Endothelial cell of umbilical vein (primary cell): ENCODE results near the gene ADARB1. TPM values are rescaled to one million over a fixed set of nuclear protein-coding genes. Genes with fewer than 3 reads are reported as not detected.

Experiments
- BruUV-seq: library from RNA; stranded (reverse); fragments of 400-500 nt; replicated peaks from 2 replicates; lab custom pipeline; 2021; lab: Mats Ljungman, UMichigan
- CTCF ChIA-PET: fragments of 300-600, 350-600 bp; sonication (Branson Sonifier 250); formaldehyde crosslinking; loops from one replicate; lab custom pipeline; 2021; ENCODE audit warnings: antibody characterized with exemption, inconsistent platforms; lab: Charles Lee
- POLR2A ChIA-PET: fragments of 300-600, 350-600 bp; sonication (Branson Sonifier 250); formaldehyde crosslinking; loops from one replicate; lab custom pipeline; 2021; ENCODE audit warnings: antibody characterized with exemption, inconsistent platforms; lab: Charles Lee
- DNase-seq: peaks from one replicate; pipeline ENCODE4 v3.0.0-alpha.2; 2011; ENCODE audit warnings: low read depth, low spot score
- FAIRE-seq: peaks from 2 replicates; lab custom pipeline; 2011; peaks lifted over from hg19 to GRCh38; lab: Jason Lieb, UNC
- H2AFZ ChIP-seq: 2 replicates; pipeline ENCODE4 v1.6.0; 2012; ENCODE audit warnings: low read depth, low read length, control low read depth, inconsistent platforms
- H3K27ac ChIP-seq: 2 replicates; pipeline ENCODE4 v1.5.1; 2011; ENCODE audit warnings: low read depth, mild to moderate bottlenecking, control low read depth, low read length, moderate library complexity; ENCODE audit not compliant: insufficient read depth
- H3K27me3 ChIP-seq, 2 experiments: 2 replicates each; pipeline versions ENCODE4 v1.6.0 to v1.6.1; 2011; ENCODE audit warnings: low read length in 2 of 2, mixed read lengths in 1 of 2; ENCODE audit not compliant: control insufficient read depth in 2 of 2, insufficient read depth in 2 of 2
- H3K36me3 ChIP-seq, 2 experiments: 2 replicates in 1 of 2; 3 replicates in 1 of 2; pipeline ENCODE4 v1.5.1; 2011; ENCODE audit warnings: low read length in 2 of 2, mild to moderate bottlenecking in 1 of 2, moderate library complexity in 1 of 2; ENCODE audit not compliant: control insufficient read depth in 2 of 2, insufficient read depth in 2 of 2; ENCODE audit errors: extremely low read depth in 1 of 2
- H3K4me1 ChIP-seq: 3 replicates; pipeline ENCODE4 v1.5.1; 2011; ENCODE audit warnings: mild to moderate bottlenecking, low read length; ENCODE audit not compliant: control insufficient read depth, insufficient read depth; ENCODE audit errors: extremely low read depth
- H3K4me2 ChIP-seq: 2 replicates; pipeline ENCODE4 v1.6.1; 2011; ENCODE audit warnings: low read length, control low read depth, mixed read lengths; ENCODE audit not compliant: insufficient read depth
- H3K4me3 ChIP-seq, 3 experiments: fragments of 200-600 bp in 1 of 3; sonication (generic), shearing (Covaris generic) in 1 of 3; replicated peaks in 1 of 3; 2 replicates each; pipeline ENCODE4 v1.5.1; 2011 to 2016; ENCODE audit warnings: control low read depth in 3 of 3, low read length in 3 of 3, mild to moderate bottlenecking in 2 of 3, inconsistent platforms in 1 of 3, low read depth in 1 of 3, moderate library complexity in 1 of 3; ENCODE audit not compliant: insufficient read depth in 1 of 3
- H3K79me2 ChIP-seq: 2 replicates; pipeline ENCODE4 v1.6.0; 2012; ENCODE audit warnings: low read length, inconsistent platforms; ENCODE audit not compliant: control insufficient read depth, insufficient read depth
- H3K9ac ChIP-seq: replicated peaks from 2 replicates; pipeline ENCODE3; 2011; ENCODE audit warnings: low read length, control low read depth; ENCODE audit not compliant: insufficient read depth; ENCODE audit errors: extremely low read depth
- H3K9me1 ChIP-seq: replicated peaks from 3 replicates; pipeline ENCODE4 v1.6.0; 2011; ENCODE audit warnings: mild to moderate bottlenecking, low read length; ENCODE audit not compliant: control insufficient read depth, insufficient read depth; ENCODE audit errors: extremely low read depth
- H3K9me3 ChIP-seq: replicated peaks from 2 replicates; pipeline ENCODE4 v1.5.1; 2012; ENCODE audit warnings: low read length, inconsistent platforms; ENCODE audit not compliant: control insufficient read depth, insufficient read depth
- H4K20me1 ChIP-seq: replicated peaks from 2 replicates; pipeline ENCODE3; 2011; ENCODE audit warnings: mild to moderate bottlenecking, low read length; ENCODE audit not compliant: control insufficient read depth, insufficient read depth; ENCODE audit errors: extremely low read depth
- EZH2 ChIP-seq: IDR thresholded peaks from 2 replicates; pipeline ENCODE4 v1.6.1; 2012; ENCODE audit warnings: borderline replicate concordance, low read depth, mild to moderate bottlenecking, moderate library complexity, low read length, inconsistent platforms; ENCODE audit not compliant: severe bottlenecking
- FOS ChIP-seq: IDR thresholded peaks from 2 replicates; pipeline ENCODE4 v1.6.1; 2011; ENCODE audit warnings: mild to moderate bottlenecking, low read length, moderate library complexity, borderline replicate concordance; ENCODE audit not compliant: insufficient read depth
- GATA2 ChIP-seq: IDR thresholded peaks from 2 replicates; pipeline ENCODE4 v1.7.0; 2011; ENCODE audit warnings: low read depth, mild to moderate bottlenecking, moderate library complexity, mixed read lengths, low read length; ENCODE audit not compliant: insufficient read length, insufficient read depth
- JUN ChIP-seq: IDR thresholded peaks from 2 replicates; pipeline ENCODE4 v1.6.1; 2011; ENCODE audit warnings: borderline replicate concordance, low read depth; ENCODE audit not compliant: insufficient read length, insufficient read depth
- MYC ChIP-seq: IDR thresholded peaks from one replicate; pipeline ENCODE4 v1.6.1; 2011; ENCODE audit warnings: mild to moderate bottlenecking, low read depth, low read length
- POLR2A ChIP-seq: IDR thresholded peaks from 2 replicates; pipeline ENCODE4 v1.6.1; 2012; ENCODE audit warnings: low read depth, mild to moderate bottlenecking, control low read depth, low read length
- POLR2AphosphoS5 ChIP-seq: IDR thresholded peaks from 2 replicates; pipeline ENCODE4 v1.6.1; 2012; ENCODE audit warnings: low read depth, mild to moderate bottlenecking, control low read depth, low read length, moderate library complexity; ENCODE audit not compliant: insufficient read depth
- dilution Hi-C: fragments of 300-500 bp; cut with MboI; formaldehyde crosslinking; loops from one replicate; pipeline ENCODE4 v1.15.0; 2019; ENCODE audit warnings: low sequenced_read_pairs; ENCODE audit not compliant: extremely low pct_ligation_motif_present
- intact Hi-C: fragments of 100-400 bp; cut with micrococcal nuclease; formaldehyde crosslinking; loops from one replicate; pipeline ENCODE4 v1.10.0; 2022
- polyA plus RNA-seq, 4 experiments: library from polyadenylated mRNA; depleted of rRNA in 3 of 4; stranded (reverse) in 3 of 4; unstranded in 1 of 4; fragments of >200 nt; gene quantifications; 2 replicates each; pipeline versions ENCODE4 v1.2.1 to v1.2.3, GENCODE V29; 2011 to 2012; ENCODE audit warnings: missing spikeins in 1 of 4
- total RNA-seq: library from RNA; stranded (reverse); gene quantifications from 2 replicates; pipeline ENCODE4 v1.2.3, GENCODE V29; 2021
- TF ChIP-seq, protein P1 (sequence below), 2 donors: IDR thresholded peaks; 1 replicate in 1 of 2; 2 replicates in 1 of 2; pipeline ENCODE4 v1.5.1; 2011; ENCODE audit warnings: low read length in 2 of 2, mild to moderate bottlenecking in 2 of 2, moderate library complexity in 2 of 2, control low read depth in 1 of 2, inconsistent platforms in 1 of 2, low read depth in 1 of 2; ENCODE audit not compliant: insufficient read depth in 1 of 2; ENCODE audit errors: extremely low read depth in 1 of 2
- TF ChIP-seq, protein P2 (sequence below): IDR thresholded peaks from 2 replicates; pipeline ENCODE4 v1.6.1; 2011; ENCODE audit not compliant: insufficient read depth, insufficient read length

The ADARB1 gene
- total and polyA plus RNA-seq, 2 donors (not counting 3 experiments of a cell fraction or from before 2014, with no cell fraction given) = 32.5 to 54.3 TPM

DNA sequence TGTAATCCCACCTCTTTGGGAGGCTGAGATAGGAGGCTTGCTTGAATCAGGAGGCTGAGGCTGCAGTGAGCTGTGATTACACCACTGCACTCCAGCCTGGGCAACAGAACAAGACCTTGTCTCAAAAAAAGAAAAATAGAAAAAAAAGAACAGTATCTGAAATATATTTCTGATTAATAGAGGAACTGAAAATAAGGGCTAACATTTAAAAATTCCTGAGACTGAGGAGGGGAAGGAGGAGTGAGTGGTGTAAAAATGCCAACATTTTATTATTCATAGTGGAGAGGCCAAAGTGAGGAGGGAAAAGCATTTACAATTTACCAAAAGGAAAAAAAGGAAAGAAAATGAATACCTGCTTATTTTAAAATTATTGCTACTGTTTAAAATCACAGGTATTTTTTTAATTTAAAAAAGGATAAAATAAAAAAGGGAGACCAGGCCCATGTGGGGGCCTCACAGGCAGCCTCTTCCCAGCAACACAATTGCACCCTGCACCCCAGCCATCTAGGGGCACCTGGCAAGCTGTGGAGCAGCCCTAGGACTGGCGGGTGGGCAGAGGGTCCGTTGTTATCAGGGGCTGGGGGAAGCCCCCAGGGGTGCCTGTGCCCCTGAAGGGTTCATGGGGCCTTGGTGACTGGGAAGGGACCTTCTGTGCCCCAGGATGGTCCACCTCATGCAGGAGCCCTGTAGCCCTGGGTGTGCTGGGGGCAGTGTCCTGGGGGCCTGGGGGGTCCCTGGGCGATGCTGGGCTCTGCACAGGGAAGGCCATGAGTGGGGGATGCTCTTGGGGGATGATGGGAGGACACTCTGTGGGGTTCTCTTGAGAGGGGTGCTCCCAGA is 34.8 kb upstream of the ADARB1 start:
- Histone ChIP-seq H3K4me3 (no peak overlapping the region), H3K79me2 (no peaks in the 10 kb centered on the region), H3K4me2 (no peak overlapping the region), H3K4me1 (no peaks in the 10 kb centered on the region), H3K9me1 (no peaks in the 10 kb centered on the region), H4K20me1 (no peaks in the 10 kb centered on the region), H3K9me3 (no peaks in the 10 kb centered on the region), H3K27ac (no peak overlapping the region), H2AFZ (no peak overlapping the region), H3K9ac (no peak overlapping the region), H3K36me3 (no peaks in the 10 kb centered on the region), H3K27me3 (no peaks in the 10 kb centered on the region)
- DNase-seq (no peak), FAIRE-seq (no peak)
- TF ChIP-seq FOS (no peak), MYC (no peak), POLR2A (no peak), POLR2AphosphoS5 (no peak), GATA2 (no peak), EZH2 (no peak), JUN (no peak)
- TF ChIP-seq, protein P1, sequence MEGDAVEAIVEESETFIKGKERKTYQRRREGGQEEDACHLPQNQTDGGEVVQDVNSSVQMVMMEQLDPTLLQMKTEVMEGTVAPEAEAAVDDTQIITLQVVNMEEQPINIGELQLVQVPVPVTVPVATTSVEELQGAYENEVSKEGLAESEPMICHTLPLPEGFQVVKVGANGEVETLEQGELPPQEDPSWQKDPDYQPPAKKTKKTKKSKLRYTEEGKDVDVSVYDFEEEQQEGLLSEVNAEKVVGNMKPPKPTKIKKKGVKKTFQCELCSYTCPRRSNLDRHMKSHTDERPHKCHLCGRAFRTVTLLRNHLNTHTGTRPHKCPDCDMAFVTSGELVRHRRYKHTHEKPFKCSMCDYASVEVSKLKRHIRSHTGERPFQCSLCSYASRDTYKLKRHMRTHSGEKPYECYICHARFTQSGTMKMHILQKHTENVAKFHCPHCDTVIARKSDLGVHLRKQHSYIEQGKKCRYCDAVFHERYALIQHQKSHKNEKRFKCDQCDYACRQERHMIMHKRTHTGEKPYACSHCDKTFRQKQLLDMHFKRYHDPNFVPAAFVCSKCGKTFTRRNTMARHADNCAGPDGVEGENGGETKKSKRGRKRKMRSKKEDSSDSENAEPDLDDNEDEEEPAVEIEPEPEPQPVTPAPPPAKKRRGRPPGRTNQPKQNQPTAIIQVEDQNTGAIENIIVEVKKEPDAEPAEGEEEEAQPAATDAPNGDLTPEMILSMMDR (IDR thresholded peaks at IDR 0.05; ENCODE audit: extremely low read depth in 1 of 2, insufficient read depth in 1 of 2, low read depth in 1 of 2, low read length in 2 of 2) = no peak
- TF ChIP-seq, protein P2, sequence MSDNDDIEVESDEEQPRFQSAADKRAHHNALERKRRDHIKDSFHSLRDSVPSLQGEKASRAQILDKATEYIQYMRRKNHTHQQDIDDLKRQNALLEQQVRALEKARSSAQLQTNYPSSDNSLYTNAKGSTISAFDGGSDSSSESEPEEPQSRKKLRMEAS = no peak
- CTCF ChIA-PET = no interaction called here
- BruUV-seq = no TSS peak
- intact Hi-C loops = no loop called here
- POLR2A ChIA-PET = no interaction called here
- dilution Hi-C loops = no loop called here
